HG02938 (cell line): ENCODE measurements around the gene ATP13A5.

Experiments
- ATAC-seq: cut with Tn5 transposase; IDR thresholded peaks from one replicate; pipeline ENCODE4 v1.9.1; 2021; ENCODE audit warnings: mild to moderate bottlenecking, moderate library complexity; ENCODE audit not compliant: unreplicated experiment

The ATP13A5 gene

GRCh38 chr3:193262707-193263106, 115.8 kb downstream of the ATP13A5 start:
- no peak for ATAC-seq

- ATAC-seq = no peak
Observed at GRCh38 chr3:193261970-193262369, 116.6 kb downstream of the ATP13A5 start.

GRCh38 chr3:193253986-193254660, 124.4 kb downstream of the ATP13A5 start:
- no peak for ATAC-seq

- ATAC-seq = no peak
Observed at GRCh38 chr3:193250492-193250891, 128.1 kb downstream of the ATP13A5 start.

- ATAC-seq = no peak
Observed at GRCh38 chr3:193248848-193249468, 129.6 kb downstream of the ATP13A5 start.

- no peak for ATAC-seq
Observed at GRCh38 chr3:193243571-193243970, 135.0 kb downstream of the ATP13A5 start.

GRCh38 chr3:193241716-193242115, 136.8 kb downstream of the ATP13A5 start:
- ATAC-seq = no peak

- peak; percentile 54 for ATAC-seq
Observed at GRCh38 chr3:193240850-193241706, 137.5 kb downstream of the ATP13A5 start, which contains the start of gene PLAAT1. Gene PLAAT1 (plus strand): TSS chr3:193241222. CDS start chr3:193255651, 14,429 bp downstream.

GRCh38 chr3:193240436-193240849, 138.1 kb downstream of the ATP13A5 start:
- ATAC-seq = peak; percentile 28

- ATAC-seq = no peak
Observed at GRCh38 chr3:193237030-193237429, 141.5 kb downstream of the ATP13A5 start.

- ATAC-seq = no peak
Observed at GRCh38 chr3:193236599-193236998, 142.0 kb downstream of the ATP13A5 start.

- ATAC-seq = no peak
Observed at GRCh38 chr3:193231201-193231600, 147.4 kb downstream of the ATP13A5 start.

- ATAC-seq = no peak
Observed at GRCh38 chr3:193230610-193231009, 147.9 kb downstream of the ATP13A5 start.

GRCh38 chr3:193229851-193230420, 148.6 kb downstream of the ATP13A5 start:
- no peak for ATAC-seq

- ATAC-seq = no peak
Observed at GRCh38 chr3:193228206-193228605, 150.3 kb downstream of the ATP13A5 start.

GRCh38 chr3:193225302-193226125, 153.0 kb downstream of the ATP13A5 start:
- ATAC-seq = no peak
